Neural progenitor cell (in vitro differentiated cells): Measurements from ENCODE around the gene CFDP1.

Experiments
- CTCF ChIP-seq: fragments of 200-600 bp; sonication (generic); IDR thresholded peaks from 2 replicates; pipeline ENCODE4 v1.5.1; 2017; ENCODE audit warnings: antibody characterized with exemption, mild to moderate bottlenecking
- EZH2 ChIP-seq: fragments of 200-600 bp; sonication (generic); IDR thresholded peaks from 2 replicates; pipeline ENCODE4 v1.6.1; 2017; ENCODE audit warnings: antibody characterized with exemption, mild to moderate bottlenecking, moderate library complexity

- TF ChIP-seq CTCF: no peak
- no peak for TF ChIP-seq EZH2
Measured at GRCh38 chr16:75372236-75372856, 61.0 kb downstream of the CFDP1 start.
